ENCODE data around the gene SLC12A9.

DNA sequence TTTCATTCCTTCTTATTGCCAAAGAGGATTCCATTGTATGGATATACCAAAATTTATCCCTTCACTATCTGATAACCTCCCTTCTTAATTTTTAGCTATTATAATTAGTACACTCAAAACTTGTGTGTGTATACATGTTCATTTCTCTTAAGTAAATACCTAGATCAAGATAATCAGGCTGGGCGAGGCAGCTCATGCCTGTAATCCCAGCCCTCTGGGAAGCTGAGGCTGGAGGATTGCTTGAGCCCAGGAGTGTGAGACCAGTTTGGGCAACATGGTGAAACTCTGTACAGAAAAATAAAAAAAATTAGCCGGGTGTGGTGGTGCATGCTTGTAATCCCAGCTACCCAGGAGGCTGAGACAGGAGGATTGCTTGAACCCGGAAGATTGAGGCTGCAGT is 59.0 kb downstream of the SLC12A9 start:
- TF ChIP-seq, protein P1, sequence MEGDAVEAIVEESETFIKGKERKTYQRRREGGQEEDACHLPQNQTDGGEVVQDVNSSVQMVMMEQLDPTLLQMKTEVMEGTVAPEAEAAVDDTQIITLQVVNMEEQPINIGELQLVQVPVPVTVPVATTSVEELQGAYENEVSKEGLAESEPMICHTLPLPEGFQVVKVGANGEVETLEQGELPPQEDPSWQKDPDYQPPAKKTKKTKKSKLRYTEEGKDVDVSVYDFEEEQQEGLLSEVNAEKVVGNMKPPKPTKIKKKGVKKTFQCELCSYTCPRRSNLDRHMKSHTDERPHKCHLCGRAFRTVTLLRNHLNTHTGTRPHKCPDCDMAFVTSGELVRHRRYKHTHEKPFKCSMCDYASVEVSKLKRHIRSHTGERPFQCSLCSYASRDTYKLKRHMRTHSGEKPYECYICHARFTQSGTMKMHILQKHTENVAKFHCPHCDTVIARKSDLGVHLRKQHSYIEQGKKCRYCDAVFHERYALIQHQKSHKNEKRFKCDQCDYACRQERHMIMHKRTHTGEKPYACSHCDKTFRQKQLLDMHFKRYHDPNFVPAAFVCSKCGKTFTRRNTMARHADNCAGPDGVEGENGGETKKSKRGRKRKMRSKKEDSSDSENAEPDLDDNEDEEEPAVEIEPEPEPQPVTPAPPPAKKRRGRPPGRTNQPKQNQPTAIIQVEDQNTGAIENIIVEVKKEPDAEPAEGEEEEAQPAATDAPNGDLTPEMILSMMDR (IDR thresholded peaks at IDR 0.05) = no peak
- TF ChIP-seq POLR2A (IDR thresholded peaks at IDR 0.05) = no peak
